Stimulated activated CD4-positive, alpha-beta T cell treated with anti-CD3 and anti-CD28 coated beads, Interleukin-2, amount 100 ng/mL, for 4 hours (primary cell): ENCODE data around the gene LAMA2.

Source experiments
- DNase-seq: peaks from one replicate; pipeline ENCODE4 v3.0.0-alpha.2; 2020; ENCODE audit warnings: low read depth

Gene LAMA2, protein sequence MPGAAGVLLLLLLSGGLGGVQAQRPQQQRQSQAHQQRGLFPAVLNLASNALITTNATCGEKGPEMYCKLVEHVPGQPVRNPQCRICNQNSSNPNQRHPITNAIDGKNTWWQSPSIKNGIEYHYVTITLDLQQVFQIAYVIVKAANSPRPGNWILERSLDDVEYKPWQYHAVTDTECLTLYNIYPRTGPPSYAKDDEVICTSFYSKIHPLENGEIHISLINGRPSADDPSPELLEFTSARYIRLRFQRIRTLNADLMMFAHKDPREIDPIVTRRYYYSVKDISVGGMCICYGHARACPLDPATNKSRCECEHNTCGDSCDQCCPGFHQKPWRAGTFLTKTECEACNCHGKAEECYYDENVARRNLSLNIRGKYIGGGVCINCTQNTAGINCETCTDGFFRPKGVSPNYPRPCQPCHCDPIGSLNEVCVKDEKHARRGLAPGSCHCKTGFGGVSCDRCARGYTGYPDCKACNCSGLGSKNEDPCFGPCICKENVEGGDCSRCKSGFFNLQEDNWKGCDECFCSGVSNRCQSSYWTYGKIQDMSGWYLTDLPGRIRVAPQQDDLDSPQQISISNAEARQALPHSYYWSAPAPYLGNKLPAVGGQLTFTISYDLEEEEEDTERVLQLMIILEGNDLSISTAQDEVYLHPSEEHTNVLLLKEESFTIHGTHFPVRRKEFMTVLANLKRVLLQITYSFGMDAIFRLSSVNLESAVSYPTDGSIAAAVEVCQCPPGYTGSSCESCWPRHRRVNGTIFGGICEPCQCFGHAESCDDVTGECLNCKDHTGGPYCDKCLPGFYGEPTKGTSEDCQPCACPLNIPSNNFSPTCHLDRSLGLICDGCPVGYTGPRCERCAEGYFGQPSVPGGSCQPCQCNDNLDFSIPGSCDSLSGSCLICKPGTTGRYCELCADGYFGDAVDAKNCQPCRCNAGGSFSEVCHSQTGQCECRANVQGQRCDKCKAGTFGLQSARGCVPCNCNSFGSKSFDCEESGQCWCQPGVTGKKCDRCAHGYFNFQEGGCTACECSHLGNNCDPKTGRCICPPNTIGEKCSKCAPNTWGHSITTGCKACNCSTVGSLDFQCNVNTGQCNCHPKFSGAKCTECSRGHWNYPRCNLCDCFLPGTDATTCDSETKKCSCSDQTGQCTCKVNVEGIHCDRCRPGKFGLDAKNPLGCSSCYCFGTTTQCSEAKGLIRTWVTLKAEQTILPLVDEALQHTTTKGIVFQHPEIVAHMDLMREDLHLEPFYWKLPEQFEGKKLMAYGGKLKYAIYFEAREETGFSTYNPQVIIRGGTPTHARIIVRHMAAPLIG (N-terminal part only)

DNA sequence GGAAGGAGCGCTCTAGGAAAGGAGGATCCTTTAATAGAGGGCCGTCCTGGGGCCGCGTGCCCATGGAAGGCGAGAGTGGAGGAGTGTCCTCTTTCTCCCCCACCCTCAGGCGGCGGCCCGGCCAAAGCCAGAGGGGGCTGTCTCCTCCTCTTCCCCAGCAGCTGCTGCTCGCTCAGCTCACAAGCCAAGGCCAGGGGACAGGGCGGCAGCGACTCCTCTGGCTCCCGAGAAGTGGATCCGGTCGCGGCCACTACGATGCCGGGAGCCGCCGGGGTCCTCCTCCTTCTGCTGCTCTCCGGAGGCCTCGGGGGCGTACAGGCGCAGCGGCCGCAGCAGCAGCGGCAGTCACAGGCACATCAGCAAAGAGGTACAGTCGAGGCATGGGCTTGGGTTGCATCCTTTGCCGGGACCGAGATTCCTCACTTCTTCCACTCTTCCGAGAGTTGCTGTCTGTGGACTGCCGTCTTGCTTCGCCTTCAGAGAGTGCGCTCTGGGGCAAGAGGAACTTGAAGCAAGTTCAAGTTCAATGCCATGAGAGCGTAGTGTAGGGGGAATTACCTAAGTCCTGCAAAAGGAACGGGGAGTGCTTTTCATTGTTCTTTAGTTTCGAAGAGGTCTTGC is at the start of gene LAMA2:
Gene LAMA2, plus strand, starts transcription at position 148 of the 621 bp plus-strand sequence. Its CDS starts 108 bp downstream, at position 256.
- no peak for DNase-seq

DNA sequence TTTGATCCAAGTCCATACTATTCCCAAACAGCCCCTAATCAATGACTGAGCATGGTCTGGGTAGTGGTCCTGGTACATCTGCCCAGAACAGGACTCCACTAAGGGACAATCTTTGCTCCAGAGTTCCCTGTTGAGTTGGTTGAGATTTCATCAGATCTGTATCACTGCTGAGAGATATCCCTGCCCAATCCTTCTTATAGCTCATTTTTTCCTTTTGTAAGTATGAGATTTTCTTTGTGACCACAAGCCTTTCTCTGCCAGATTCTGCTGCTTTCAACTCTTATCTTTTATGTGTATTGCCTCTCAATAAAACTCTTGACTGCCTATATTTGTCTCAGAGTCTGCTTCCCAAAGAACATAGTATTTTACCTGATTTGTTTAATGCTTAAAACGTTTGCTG is 46.2 kb upstream of the LAMA2 start:
- DNase-seq, result no peak

DNA sequence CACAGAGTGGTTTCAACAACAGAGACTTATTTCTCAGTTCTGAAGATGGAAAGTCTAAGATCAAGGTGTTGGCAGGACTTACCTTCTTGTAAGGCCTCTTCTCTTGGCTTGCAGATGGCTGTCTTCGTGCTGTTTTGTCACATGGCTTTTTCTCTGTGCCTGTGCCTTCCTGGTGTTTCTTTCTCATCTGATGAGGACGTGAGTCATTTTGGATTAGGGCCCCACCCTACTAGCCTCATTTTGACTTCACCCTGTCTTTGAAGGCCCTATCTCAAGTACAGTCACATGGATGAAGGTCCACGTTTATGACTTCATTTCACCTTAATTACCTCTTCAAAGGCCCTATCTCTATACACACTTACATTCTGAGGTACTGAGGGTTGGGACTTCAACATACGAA is 41.4 kb upstream of the LAMA2 start:
- DNase-seq, result no peak

DNA sequence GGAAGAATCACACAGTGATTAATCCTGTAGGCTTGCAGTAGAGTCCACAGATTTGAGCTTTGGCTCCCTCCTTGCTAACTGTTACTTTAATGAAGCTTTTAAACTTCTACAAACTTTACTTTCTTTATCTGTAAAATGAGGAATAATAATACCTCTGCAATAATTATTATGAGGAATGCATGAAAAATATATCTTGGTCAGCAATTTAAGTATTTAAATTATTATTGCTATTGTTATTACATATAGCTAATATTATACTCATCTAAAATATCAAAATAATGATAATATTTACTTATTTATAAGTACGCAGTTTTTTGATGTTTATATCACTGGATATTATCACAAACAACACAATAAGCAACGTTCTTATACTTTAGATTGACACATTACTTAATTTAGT is 38.3 kb upstream of the LAMA2 start:
- no peak for DNase-seq

DNA sequence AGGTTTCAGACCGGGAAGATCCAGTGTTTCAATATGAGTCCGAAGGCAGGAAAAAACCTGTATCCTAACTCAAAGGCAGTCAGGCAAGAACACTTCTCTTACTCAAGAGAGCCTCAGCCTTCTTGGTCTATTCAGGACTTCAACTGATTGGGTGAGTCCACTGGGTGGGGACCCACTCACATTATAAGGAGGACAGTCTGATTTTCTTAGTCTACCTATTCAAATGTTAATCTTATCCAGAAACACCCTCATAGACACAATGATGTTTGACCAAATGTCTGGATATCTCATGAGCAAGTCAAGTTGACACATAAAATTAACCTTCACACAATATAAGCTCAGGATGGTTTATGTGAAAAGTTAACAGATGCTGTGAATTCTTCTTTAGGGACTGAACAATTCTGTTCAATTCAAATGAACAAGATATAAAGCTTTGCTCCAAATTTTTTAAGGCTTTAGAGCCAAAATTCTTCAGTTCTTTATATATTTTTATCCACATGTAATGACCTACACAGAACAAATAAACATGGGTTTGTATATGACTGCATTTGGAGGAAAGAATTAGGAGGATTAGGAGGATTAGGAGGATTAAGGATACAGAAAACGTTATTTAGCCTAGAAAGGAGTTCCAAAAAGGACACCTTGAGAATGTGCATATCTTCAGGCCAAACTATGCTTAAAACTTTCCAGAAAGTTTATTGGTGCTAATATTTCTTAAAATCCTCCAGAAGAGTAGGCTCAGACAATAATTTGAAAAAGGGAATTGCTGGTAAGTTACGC is 35.3 kb upstream of the LAMA2 start:
- no peak for DNase-seq

DNA sequence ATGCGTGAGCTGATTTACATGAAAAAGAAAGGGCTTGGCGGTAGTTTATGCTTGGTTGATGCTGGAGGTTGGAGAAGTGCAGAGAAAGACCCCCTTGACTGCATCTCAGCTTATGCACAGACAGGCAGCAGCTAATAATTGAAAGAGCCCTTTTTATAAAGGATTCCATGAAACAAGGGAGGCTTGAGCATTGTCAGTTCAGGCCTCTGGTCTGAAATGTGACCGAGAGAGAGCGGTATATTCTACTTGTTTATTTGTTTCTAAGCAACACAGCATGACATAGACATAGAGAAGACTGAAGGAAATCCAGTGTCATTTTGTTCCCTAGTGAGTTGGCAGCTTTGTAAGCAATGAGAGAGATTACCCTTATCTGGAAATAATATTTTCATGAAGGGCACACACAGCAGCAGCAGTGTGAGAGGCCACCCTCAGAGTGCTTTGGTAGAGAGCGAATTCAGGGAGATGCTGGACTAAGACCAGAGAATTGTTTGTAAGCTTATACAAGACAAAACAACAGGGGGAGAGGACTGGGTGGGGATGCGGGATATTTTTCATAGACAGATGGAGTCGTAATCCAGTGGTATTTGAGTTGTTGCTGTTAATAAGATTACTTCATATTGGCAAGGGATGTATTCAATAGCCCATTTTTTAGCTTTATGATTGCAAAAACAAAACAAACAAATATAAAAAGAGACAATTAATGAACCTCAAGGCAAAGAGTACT is 34.6 kb upstream of the LAMA2 start:
- DNase-seq, result no peak

DNA sequence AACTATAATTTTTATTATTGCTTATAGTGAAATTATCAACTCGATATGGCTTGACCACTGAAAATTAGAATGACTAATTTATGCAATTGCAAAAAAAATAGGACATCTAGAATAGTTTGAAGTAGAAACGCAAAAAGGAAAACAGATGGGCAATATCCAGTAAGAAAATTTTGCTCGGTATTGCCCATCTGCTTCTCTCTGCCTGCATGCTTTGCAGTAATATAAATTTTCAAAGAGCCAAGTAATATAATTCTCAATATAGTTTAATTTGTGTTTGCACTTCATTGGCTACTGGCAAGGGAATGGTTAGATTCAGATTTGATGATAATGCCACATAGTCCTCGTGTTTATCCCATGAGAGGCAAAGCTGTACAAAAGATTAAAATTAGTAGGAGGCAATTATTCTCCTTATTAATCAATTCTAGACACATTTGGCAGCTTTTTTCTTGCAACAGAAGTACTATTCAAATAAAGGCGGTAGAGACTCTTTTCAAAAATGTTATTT is 27.3 kb upstream of the LAMA2 start:
- DNase-seq, result no peak

DNA sequence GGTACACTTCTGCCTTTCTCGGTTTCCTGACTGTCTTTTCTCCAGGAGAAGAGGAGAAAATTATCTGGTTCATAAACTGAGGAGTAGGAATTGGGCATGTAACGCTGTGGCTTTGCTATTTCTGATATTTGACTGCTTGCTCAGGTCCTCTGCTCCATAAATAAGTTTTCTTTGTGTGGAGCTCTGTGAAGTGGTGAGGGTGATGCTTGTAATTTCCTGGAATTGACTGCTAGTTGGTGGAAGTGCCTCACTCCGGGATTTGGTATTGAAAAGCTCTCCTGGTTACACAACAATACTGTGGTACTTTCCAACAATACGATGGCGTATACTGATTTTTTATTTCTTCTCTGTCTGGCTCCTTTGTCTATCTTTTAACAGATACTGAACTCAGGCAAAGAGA is 25.1 kb upstream of the LAMA2 start:
- DNase-seq, result no peak

DNA sequence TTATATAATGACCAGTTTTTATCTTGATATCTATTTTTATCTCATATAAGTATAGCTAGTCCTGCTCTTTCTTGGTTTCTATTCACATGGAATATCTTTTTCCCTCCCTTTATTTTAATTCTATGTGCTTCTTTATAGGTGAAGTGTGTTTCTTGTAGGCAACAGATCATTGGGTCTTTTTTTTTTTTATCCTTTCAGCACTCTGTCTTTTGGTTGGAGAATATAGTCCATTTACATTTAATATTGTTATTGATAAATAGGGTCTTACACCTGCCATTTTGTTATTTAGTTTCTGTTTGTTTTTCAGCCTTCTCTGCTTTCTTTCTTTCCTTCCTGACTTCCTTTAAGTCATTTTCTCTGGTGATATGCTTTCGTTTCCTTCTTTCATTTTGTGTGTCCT is 22.2 kb upstream of the LAMA2 start:
- no peak for DNase-seq

DNA sequence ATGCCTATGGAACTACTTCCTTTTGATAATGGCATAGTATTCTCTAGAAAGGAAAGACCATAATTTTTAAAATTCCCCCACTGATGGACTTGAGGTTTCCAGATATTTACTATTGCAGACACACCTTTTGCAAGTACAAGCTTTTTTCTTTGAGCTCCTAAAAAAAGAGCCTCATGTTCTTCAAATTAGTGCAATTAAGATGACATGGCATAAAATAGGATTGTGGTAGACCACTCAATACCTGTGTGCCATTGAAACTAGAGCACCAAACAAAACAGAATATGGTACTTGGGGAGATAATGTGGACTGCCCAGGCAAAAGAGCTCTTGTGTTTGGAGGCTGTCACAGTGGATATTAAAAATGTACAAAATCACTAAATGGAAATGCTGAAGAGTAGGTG is 19.0 kb upstream of the LAMA2 start:
- no peak for DNase-seq

DNA sequence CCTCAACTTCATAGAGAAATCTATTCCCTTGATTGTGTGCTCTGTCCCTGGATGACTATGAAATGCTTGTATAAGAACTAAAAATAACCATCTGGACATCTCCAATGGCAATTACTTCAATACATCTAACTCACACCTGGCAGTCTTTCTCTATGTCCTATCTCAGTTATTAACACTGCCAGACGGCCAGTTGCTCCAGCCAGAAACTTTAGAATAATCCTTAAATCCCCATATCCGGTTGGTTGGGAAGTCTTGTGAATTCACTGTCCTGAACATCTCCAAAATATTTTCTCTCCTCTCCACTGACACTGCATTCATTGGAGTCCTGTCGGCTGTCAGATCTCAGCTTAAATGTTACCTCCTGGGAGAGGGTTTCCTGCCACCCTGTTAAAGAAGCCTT is 12.2 kb upstream of the LAMA2 start:
- DNase-seq, result no peak

DNA sequence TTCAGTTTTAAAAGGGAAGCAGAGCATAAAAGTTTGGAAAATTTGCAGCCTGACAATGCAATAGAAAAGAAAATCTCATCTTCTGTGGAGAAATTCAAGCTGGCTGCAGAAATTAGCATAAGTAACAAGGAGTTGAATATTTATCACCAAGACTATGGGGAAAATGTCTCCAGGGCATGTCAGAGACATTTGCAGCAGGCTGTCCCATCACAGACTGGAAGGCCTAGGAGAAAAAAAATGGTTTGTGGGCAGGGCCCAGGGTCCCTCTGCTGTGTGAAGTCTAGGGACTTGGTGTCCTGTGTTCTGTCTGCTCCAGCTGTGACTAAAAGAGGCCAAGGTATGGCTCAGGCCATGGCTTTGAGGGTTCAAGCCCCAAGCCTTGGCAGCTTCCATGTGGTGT is 8.1 kb upstream of the LAMA2 start:
- no peak for DNase-seq

DNA sequence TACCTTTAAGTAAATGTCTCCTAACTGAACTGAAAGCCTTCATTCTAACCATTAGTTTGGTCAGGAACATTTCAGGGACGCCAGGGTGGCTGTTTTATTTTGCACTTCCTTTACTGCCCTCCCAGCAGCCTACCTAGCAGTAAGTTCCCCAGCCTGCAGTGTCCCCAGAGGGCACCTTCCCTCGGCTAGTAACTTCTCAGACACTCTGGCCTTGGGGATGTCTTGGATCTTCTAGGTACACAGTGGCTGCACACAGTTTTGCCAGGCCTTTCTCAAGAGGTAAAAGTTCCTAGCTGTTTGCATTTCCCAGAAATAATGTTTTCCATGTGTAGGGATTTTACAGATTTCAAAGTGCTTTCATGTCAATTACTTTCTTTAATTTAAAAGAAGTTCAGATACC is 378 bp upstream of the LAMA2 start:
- no peak for DNase-seq

DNA sequence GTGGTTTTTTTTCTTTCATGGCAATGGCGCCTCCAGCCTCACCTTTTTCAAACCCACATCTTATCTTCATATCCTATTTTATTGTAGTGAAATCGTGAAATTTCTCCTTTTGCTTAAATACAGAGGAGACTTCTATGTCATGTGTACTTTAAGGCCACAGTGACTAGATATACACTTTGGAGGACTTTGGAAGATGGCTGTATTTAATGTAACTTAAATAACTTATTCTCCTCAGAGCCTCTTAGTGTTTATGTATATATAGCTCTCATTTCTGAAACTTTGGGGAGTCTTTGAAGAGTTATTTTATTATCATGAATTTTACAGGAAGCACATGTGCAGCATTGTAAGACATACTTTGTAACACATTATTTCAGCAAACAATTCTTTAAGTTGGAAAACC is 968 bp downstream of the LAMA2 start:
- no peak for DNase-seq

DNA sequence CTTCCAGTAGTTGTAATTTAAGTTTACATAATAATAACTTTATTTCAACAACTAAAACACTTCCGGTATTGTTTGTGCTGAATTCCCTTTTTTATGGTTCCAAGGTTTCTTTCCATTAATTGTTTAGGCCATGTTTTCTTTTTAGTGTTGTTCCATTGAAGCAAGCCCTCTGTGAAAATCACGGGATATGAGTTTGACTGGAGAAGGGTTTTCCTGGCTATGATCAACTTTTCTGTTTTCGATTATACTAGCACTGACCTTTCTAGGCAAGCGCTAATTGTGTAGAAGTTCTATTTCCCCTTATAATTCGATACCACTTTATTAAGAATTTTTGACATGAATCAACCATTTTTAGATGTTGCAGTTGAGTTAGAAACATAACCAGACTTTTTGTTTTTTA is 2.4 kb downstream of the LAMA2 start:
- DNase-seq, result no peak

DNA sequence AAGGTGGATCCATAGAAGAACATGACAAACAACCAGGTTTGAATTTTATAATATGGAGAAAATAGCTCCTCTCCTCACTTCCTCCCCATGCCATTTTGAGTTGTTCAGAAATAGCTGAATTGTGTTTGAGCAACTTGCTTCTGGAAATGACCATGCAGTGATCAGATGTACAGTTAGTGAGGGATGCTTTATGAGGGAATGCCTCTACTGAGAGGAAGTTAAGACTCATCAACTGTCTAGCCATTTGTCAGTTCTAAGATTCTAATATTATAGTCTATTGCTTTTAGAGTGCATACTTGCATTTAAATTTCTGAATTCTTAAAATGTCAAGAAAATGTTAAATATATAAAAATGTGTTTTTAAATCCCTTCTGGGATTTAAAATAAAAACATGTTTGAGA is 3.8 kb downstream of the LAMA2 start:
- DNase-seq, result no peak

DNA sequence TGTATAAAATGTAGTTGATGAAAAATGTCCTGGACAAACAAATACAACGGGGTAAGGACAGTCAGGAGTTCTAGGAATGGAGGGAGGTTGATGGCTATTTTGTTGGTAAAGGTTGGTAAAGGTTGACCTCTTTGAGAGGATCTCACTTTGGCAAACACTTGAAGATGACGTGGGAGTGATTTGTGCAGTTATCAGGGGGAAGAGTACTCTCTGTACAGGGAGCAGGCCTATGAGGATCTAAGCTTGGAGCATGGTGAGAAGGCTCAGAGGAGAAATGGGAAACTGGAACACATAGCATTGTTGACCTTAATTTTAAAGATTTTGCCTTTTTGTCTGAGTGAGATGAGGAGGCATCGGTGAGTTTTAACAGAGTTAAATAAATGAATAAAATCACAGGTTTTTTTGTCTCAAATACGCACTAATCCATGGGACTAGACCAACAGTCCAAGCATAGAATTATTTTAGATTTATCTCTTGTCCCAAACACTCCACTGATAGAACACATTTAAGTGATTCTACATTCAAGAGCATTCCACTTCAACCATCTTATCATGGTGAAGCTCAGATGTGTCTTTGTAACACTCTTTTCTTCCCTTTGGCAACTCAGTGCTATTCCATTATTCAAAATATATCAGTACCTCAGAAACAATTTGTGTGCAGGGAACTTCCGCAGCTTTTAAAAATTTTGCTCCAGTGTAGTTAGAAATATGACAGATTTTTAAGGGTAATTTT is 5.7 kb downstream of the LAMA2 start:
- no peak for DNase-seq

DNA sequence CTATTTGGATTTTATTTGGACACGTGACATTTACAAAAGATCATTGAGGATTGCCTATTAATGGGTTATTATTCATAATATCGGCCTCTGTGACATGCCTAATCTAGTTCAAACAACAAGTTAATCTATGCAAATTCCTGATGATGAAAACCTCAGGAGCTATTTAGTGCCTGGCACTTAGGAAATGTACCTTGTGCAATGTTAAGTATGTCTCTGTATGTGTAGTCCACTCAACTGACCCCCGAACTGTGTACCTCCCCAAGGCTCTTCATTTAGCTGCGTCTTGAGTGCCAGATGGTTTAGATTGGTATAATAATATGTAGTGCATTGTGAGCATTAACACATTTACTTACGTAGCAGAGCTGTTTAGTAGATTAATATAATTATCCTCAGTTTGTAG is 6.9 kb downstream of the LAMA2 start:
- no peak for DNase-seq

DNA sequence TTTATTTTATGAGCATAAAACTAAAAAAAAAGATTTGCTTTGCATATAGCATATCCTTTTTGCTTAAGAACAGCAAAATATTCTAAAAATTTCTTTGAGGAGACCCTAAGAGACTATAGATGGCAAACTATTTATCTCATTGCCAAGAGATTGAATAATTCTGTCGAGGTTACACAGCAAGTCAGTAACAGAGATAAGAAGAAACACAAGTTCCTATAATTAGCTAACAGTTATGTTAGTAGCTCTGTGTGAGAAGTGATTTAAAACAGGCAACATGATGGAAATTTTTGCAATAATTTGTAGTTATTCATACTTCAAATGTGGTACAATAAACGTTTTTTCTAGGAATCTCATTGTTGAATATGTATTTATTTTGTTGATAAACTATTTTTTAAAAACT is 9.1 kb downstream of the LAMA2 start:
- no peak for DNase-seq
